NK-92 (cell line): ENCODE data around the gene XYLT1.

ENCODE experiments used
- DNase-seq: peaks from one replicate; lab custom pipeline; 2025; ENCODE audit not compliant: unreplicated experiment; lab: John Stamatoyannopoulos, UW

XYLT1 gene

GRCh38 chr16:17359788-17360390 lies 110.9 kb downstream of the XYLT1 start:
- DNase-seq = no peak

DNA sequence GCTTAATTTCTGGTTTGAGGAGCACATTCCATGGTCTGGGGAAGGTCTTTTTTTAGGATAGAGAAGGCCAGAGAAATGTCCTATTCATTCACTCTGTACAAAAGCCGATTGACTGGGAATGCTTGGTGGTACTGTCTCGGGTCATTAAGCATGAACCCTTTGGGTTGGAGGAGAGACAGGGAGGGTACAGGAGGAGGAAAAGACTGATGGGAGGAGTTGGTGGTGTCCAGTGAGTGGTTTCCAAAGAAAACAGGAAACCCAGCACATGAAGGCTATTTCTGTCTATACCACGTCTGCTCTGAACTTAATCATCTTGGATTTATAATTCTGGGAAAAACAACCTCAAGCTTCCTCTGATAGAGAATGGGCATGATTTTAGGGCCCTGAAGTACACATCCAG lies 111.9 kb downstream of the XYLT1 start:
- DNase-seq = no peak

DNA sequence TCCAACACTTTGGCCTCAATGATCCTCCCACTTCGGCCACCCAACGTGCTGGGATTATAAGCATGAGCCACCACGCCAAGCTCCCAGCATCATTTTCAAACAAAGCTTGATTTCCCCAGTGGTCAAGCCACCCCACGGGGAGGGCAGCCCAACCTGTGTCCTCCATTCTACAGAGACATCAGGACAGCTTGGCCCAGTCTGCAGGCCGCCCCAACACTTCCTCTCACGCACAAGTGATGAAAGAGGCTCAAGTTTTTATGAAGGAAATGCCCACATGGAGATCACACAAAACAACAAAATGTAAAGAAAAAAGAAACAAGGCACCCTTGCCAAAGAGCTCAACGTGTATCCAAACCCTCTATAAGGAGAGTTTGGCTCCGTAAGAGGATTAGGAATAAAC lies 112.4 kb downstream of the XYLT1 start:
- no peak for DNase-seq

DNA sequence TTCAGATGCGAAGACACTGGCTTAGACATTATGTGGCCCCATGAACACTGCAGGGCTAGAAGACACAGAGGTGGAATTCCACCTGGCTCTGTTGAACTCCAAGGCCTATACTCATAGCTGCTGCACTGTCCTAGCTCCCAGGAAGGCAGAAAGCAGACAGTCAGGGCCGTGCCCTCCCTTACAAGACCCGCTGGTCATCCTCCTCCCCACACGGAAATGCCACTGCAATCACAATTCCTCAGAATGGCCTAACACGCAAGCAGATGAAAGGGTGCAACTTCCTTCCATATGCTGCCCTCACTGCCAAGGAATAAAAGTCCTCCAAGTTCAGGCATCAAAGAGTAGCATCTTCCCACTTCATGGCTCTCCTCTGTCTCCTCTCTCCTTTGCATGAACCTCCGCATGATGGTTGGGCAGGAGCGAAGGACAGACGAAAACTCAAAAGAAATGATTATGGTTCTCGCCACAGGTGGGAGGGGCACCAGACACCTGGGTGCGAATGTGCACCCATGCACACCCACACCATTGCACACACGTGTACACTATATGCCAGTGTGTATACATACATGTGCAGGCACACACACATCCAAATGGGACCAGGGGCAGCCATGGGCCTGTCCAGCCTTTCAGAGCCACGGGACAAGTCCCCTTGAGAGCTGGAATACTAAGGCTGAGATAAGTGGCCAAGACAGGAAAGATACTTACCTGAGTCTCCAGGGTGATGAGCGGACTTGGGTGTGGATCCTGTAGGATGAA lies 113.3 kb downstream of the XYLT1 start:
- no peak for DNase-seq

- DNase-seq = no peak
These were observed 114.4 kb downstream of the XYLT1 start for GRCh38 chr16:17356243-17356933.

GRCh38 chr16:17354685-17355084 lies 116.1 kb downstream of the XYLT1 start:
- DNase-seq = no peak

GRCh38 chr16:17354141-17354601 lies 116.6 kb downstream of the XYLT1 start:
- no peak for DNase-seq

GRCh38 chr16:17353561-17353960 lies 117.2 kb downstream of the XYLT1 start:
- DNase-seq = no peak

- DNase-seq = no peak
These were observed 119.2 kb downstream of the XYLT1 start for GRCh38 chr16:17351441-17352035.

GRCh38 chr16:17350207-17350606 lies 120.6 kb downstream of the XYLT1 start:
- DNase-seq = no peak

DNA sequence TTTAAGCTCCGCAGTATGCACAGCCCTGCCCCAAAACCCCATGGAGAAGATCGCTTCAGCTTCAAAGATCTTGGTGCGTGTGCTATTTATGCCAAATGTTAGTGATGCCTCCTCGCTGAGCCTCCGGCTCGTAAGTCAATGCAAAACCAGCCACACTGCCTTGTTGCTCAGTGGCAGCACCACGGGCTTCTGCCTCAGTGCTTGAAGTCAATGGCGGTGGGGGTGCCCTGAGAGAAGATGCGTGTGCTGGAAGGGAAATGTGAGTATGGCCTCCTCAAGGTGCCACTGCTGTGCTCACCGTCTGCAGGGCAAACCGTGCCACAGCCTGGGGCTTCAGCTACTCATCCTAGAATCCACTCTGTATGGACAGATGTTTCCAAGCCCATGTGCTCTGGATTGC lies 121.9 kb downstream of the XYLT1 start:
- no peak for DNase-seq

GRCh38 chr16:17348042-17348783 lies 122.5 kb downstream of the XYLT1 start:
- no peak for DNase-seq

- no peak for DNase-seq
These were observed 123.1 kb downstream of the XYLT1 start for GRCh38 chr16:17347624-17348023.

GRCh38 chr16:17346621-17347569 lies 123.9 kb downstream of the XYLT1 start:
- DNase-seq = no peak

GRCh38 chr16:17345043-17345442 lies 125.7 kb downstream of the XYLT1 start:
- DNase-seq = no peak

DNA sequence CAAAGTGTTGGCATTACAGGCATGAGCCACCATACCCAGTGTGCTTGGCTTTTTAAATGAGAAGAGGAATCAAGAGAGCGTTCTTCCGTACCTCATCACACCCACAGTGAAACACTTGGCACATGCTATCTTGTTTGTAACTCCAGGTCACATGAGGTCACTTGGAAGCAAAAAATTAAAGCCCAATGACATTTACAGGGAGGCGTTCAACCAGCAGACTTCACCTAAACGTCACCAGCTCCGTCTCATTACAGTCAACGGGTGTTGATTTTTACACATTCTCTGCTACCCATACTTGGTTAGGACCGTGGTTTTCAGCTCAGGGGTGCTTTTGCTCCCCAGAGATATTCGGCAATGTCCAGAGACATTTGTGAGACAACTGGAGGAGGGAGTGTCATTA lies 127.0 kb downstream of the XYLT1 start:
- no peak for DNase-seq

DNA sequence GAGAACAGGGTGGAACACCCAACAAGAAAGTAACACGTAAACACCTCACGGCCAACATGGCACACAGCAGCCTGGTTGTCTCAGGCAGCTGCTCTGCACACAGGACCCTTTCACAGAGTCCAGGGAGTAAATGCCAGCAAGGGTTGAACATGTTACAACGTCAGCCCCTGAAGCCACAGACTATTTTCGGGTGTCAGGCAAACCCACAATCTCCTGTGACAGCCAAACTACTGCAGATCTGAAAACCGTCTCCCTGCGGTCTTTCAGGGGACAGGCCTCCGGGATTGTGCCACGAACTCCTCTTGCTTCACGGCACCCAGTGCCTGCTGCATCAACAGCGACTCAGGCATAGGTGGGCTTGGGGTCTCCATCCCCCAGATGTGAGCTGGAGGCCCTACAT lies 127.7 kb downstream of the XYLT1 start:
- no peak for DNase-seq

DNA sequence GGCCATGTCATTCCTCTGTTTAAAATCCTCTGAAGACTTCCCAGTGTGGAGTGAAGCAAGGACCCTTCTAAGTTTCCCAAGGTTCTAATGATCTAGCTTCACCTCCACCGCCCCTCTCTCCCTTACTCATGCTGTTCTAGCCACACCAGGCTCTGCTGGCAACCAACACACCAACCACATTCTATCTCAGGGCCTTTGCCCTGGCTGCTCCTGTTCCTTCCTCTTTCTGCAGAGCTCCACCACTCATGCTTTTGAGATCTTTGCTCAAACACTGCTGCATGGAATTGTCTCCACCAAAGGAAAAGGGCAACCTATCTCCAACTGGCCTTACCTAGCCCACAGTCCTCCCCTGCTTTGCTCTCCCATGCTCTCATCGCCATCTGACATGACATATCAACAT lies 128.7 kb downstream of the XYLT1 start:
- no peak for DNase-seq

- DNase-seq = no peak
These were observed 130.0 kb downstream of the XYLT1 start for GRCh38 chr16:17340804-17341203.
